Measurements from ENCODE around the gene MCC.

DNA sequence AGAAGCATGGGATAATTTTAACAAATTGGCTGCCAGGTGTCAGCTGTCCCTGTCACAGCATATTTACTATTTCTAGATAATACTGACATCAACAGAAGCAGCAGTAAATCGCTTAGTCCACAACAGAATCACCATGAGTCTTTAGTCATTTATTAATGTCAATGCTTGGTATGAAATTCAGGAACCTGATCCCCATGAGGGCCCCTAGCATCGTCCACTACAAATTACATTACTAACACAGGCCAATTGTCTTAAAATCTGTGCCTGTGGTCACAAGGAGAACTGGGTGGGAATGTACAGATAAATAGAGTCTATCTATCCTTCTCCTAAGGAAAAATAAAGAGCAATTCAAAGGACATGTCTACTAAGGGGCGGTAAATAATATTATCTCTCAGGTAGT is 129.6 kb downstream of the MCC start:
- TF ChIP-seq POLR2A (IDR thresholded peaks at IDR 0.05) = no peak
- no peak for TF ChIP-seq CTCF (IDR thresholded peaks at IDR 0.05)
